ENCODE measurements around the gene THEM5. TPM values are rescaled to one million over a fixed set of nuclear protein-coding genes. Genes with fewer than 3 reads are reported as not detected.

THEM5 gene
- total RNA-seq, 1 donor from 2014 or later = not detected

DNA sequence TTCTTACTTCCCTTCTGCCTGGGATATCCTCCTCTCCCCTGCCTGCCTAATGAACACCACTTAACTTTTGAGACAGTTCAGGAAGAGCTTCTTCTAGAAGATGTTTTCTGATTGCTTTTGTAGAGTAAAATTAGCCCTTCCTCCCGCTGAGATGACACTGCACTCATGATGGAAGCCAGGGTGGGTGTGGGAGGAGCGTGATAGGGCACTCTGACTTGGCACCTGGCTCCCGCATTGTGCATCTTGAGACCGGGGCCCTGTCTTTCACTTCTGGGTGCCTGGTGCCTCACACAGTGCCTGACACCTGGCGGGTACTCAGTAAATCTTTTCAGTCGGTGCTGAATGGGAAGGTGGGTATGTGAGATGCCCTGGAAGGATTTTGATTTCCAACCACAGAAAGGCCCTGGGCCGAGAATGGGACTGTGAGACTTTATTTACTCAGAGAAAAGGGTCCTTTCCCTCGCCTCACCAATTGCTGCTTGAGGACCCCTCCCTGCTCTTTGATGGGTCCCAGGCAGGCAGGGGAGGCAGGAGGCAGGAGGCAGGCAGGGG, 6.8 kb downstream of the THEM5 start:
- ATAC-seq = no peak
- intact Hi-C loops (cut with DNase I) = no loop called here
- DNase-seq (ENCODE audit: missing footprints) = no peak

DNA sequence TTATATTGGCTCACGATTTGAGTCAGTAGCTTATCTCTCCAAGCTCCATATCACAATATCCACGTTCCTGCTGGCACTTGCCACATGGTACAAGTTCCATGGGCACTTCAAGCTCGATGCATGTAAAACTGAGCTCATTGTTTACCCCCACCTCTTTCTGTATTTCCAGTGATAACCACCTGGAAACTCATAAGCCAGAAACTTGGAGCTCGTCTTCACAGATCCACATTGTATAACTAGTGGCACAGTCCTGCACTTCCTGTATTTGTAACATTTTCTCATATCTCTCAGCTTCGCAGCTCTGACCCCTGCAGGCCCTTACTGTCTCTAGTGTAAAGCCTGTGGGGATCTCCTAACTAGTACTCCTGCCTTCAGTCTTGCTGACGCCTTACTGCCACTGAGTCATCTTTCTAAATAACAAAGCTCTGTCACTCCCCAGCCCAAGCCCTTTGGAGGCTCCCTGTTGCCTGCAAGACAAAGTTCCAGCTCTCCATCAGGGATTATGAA, 7.4 kb downstream of the THEM5 start:
- ATAC-seq (no peak), DNase-seq (ENCODE audit: missing footprints) (no peak)
- intact Hi-C loops (cut with DNase I) = no loop called here

GRCh38 chr1:151843398-151843797, 10.1 kb downstream of the THEM5 start:
- no peak for DNase-seq (ENCODE audit: missing footprints)
- intact Hi-C loops (cut with DNase I) = no loop called here
- ATAC-seq = no peak

DNA sequence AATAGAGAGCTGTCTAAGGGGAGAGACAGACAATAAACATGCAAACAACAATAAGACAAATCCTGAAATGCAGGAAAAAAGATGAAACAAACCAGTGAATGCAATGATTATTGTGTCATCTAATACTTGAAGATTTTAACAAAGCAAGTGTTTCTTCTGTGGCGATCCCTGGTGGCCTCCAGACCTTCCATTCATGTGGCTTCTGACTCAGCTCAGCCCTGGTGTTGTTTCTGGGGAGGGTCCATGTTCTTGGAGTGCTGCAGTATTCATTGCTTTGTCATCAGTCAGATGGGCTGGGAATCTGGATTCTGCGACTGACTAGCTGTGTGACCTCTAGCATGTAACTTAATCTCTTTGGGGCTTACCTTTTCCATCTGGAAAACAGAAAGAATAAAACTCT, 12.4 kb downstream of the THEM5 start:
- ATAC-seq (no peak), DNase-seq (ENCODE audit: missing footprints) (no peak)
- intact Hi-C loops (cut with DNase I) = no loop called here

DNA sequence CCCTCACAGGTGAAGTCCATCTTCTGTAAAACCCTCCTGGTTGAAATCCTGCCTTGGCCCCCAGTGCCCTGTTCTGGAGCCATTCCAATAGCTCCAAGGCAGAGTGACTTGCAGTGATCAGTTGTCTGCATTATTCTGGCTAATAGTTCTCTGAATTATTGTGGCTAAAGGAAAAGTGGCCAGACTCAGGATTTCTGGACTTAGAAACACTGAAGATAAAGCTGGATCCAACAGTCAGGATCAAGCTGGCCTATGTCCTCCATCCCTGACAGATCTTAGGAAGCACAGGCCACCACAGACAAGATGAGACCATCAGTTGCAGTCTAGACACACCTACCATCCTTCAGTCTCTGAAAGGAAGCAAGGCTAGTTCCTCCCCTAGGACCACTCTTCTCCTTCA, 13.1 kb downstream of the THEM5 start:
- intact Hi-C loops (cut with DNase I) = no loop called here
- ATAC-seq (no peak), DNase-seq (ENCODE audit: missing footprints) (no peak)

DNA sequence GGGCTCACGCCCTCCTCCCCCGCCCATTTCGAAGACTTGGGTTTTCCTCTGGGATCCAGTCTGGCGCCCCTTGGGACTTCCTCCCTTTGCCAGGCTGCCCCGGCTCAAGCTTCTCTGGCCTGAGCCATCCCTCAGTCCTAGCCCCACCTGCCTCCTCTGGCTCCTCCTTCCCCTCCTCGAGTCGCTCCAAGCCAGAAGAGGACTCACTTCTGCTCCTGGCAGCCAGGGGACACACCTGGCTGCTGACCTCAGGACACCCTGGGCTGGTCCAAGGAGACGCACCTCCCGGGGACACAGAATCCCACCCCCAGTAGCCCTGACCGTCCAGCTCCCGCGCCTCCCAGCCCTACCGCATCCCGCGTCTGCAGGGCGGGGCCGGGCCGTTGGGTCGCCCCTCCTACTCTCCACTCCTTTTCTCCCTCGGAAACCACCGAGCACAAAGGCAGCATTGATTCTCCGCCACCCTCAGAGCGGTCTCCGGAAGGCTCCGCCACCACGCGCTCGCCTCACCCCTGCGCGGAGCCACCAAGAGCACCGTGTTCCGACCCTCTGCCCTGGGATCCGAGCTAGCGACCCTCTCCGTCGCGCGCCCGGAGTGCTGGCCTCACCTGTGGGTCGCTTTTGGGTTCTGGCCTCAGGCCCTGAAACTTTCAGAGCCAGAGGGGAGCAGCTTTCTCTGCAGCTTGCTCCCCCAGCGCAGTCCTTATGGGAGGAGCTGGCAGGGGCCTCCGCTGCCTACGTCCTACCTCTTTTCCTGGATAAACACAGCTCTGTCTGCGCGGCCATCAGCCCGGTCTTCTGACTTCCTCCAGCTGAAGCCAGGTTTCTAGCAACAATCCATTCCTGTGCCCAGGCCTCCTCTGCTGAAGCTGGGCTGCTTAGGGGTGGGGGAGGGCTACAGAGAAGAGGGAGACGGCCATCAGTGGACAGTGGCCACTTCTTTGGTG, 13.8 kb downstream of the THEM5 start, which contains the start of gene C2CD4D:
Gene C2CD4D, minus strand, starts transcription at position 364 of the 947 bp plus-strand sequence. CDS start 831 bp downstream, outside the sequence.
- DNase-seq (ENCODE audit: missing footprints) (no peak), ATAC-seq (peak; percentile 82)
- intact Hi-C loops (cut with DNase I) = loop anchor here (5.0 to 10.0 kb wide), 2 partner anchors 245 to 302 kb away; no protein-coding TSS in a partner anchor

DNA sequence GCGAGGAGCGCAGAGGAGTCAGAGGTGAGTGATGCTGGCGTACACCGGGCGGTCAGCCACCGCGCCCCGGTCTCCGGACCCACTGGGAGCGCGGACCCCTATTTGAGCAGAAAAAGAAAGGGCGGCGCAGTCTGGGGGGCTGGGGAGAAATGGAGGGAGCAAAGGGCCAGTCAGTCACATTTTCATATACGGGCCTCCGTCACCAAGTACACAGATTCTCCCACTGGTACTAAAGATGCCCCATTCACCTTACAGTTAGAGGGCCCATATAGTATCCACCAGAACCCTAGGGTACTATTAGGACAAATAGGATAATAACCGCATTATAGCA, 14.5 kb downstream of the THEM5 start:
- DNase-seq (ENCODE audit: missing footprints) (no peak), ATAC-seq (no peak)
- intact Hi-C loops (cut with DNase I) = loop anchor here (5.0 to 10.0 kb wide), 2 partner anchors 244 to 302 kb away; no protein-coding TSS in a partner anchor

DNA sequence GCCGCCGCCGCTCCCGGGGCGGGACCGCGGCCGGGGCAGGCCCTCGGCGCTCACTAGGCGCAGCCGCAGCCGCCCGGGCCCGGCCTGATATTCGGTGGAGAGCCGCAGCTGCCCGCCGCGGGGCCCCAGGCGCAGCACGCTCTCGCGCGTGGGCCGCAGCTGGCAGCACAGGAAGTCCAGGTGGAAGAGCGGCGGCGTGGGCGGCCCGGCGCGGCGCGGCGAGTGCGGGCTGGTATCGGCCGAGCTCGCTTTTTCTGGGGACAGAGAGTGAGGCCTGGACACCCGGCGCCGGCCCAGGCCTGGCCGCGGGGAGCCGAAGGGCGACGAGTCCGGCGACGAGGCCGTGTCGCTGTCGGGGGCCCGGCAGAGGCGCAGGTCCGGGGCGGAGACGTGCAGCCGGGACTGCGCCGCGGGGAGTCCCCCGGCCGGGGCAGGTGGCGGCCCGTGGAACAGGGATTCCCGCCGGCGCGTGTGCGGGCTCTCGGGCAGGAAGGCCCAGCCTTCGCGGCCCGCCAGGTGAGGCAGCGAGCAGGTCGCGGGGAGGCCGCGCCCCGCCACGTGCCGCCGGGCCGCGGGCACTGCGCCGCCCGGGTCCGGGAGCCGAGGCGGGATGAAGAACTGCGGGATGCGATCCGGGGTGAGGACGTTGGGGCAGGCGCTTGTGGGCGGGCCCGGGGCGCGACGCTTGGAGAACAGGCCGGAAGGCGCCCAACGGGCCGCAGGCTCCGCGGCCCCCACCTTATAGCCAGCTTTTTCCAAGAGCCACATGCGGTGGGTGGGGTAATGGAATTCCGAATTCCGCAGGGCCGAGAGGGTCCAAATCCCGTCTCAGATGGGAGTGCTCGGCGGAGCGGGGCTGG, 15.1 kb downstream of the THEM5 start:
- ATAC-seq (peak; percentile 30), DNase-seq (ENCODE audit: missing footprints) (no peak)
- intact Hi-C loops (cut with DNase I) = loop anchor here (5.0 to 10.0 kb wide), 2 partner anchors 244 to 301 kb away; no protein-coding TSS in a partner anchor

DNA sequence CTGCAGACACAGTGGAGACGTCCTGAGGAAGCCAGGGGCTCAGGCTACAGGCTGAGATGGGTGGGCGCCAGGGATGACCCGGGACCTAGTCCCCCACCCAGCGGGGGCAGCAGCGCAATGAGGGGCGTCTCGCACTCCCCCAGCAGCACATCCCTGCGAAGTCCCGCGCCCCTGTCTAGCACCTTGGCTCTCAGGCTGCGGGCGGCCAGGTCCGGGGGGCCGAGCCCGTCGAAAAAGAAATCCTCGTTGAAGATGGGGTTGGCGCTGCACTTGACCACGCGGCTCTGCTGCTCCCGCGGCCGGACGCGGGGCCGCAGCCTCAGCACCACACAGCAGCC, 15.7 kb downstream of the THEM5 start:
- ATAC-seq (no peak), DNase-seq (ENCODE audit: missing footprints) (no peak)
- intact Hi-C loops (cut with DNase I) = loop anchor here (2.0 to 10.0 kb wide), 3 partner anchors 47 to 301 kb away; partner anchors contain the start of gene TDRKH

GRCh38 chr1:151837197-151837596, 16.3 kb downstream of the THEM5 start:
- ATAC-seq (no peak), DNase-seq (ENCODE audit: missing footprints) (no peak)
- intact Hi-C loops (cut with DNase I) = loop anchor here (2.0 to 10.0 kb wide), 3 partner anchors 46 to 300 kb away; partner anchors contain the start of gene TDRKH

- DNase-seq (ENCODE audit: missing footprints) (no peak), ATAC-seq (no peak)
- intact Hi-C loops (cut with DNase I) = loop anchor here (5.0 to 10.0 kb wide), 2 partner anchors 241 to 298 kb away; no protein-coding TSS in a partner anchor
Observed at GRCh38 chr1:151835596-151835995, 17.9 kb downstream of the THEM5 start.

DNA sequence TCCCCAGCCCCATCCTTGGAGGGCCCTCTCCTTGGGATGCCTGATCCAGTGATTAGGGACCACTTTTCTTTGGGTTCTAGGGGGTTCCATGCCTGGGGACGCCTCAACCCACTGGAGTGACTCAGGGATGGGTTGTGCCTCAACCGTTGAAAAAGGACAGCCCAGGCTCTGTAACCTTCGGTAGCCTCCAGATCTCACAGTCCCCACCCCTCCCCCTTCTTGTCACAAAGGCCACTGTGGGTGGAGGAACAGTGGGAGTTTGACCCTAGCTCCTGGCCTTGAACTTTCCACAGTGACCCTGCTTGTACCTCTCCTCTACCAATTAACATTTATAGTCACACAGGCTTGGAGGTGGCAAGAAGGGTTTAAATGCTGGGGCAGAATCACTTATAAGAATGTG, 19.3 kb downstream of the THEM5 start:
- no peak for DNase-seq (ENCODE audit: missing footprints)
- intact Hi-C loops (cut with DNase I) = loop anchor here (5.0 to 10.0 kb wide), 2 partner anchors 239 to 382 kb away; no protein-coding TSS in a partner anchor
- ATAC-seq = no peak

GRCh38 chr1:151833172-151833900, 20.2 kb downstream of the THEM5 start:
- intact Hi-C loops (cut with DNase I) = loop anchor here (5.0 to 10.0 kb wide), 2 partner anchors 239 to 381 kb away; no protein-coding TSS in a partner anchor
- ATAC-seq = no peak
- DNase-seq (ENCODE audit: missing footprints) = no peak

- ATAC-seq = peak; percentile 77
- intact Hi-C loops (cut with DNase I) = loop anchor here (5.0 to 10.0 kb wide), 2 partner anchors 238 to 380 kb away; no protein-coding TSS in a partner anchor
Observed at GRCh38 chr1:151832318-151832980, 21.1 kb downstream of the THEM5 start.

DNA sequence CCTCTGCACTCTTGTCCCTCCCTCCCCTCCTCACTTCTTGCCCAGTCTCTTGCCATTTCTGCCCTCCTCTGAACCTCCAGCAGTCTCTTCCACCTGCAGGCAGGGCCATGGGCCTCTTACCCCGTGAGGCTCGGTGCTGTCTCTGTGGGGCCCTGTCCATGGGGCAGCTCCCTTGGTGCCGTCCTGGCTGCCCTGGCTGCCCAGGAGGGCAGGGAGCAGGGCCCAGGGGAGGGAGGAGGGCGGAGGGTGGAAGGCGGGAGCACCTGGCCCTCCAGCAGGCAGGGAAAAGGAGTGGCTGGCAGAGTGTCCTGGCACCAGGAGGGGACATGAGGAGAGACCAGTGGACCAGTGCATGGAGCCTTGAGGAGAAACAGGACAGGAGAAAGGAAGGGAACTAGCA, 21.9 kb downstream of the THEM5 start, which contains the start of gene RORC:
Gene RORC, minus strand, starts transcription at position 198 of the 400 bp plus-strand sequence. Its CDS starts 38 bp downstream, at position 160.
- intact Hi-C loops (cut with DNase I) = loop anchor here (5.0 to 10.0 kb wide), 2 partner anchors 237 to 379 kb away; no protein-coding TSS in a partner anchor
- DNase-seq (ENCODE audit: missing footprints) = peak; percentile 77
- peak; percentile 85 for ATAC-seq

More at GRCh38 chr1:151832318-151832980, 21.1 kb downstream of the THEM5 start:
- DNase-seq (ENCODE audit: missing footprints) = peak; percentile 88

DNA sequence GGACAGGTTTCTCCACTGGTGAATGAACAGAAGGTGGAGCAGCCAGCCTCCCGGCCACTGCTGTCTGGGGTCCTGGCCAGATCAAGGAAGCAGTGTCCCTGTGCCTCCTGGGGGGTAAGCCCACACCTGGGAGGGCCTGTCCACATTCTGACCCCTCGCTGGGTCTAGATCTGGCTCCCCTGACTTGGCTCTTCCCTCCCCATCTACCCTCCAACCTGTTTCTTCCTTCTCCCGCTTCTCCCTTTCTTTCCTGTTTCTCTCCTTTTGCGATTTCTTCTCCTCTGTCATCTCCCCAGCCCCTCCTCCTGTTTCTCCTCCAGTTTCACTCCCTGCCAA, 22.3 kb downstream of the THEM5 start:
- intact Hi-C loops (cut with DNase I) = loop anchor here (5.0 to 10.0 kb wide), 2 partner anchors 236 to 379 kb away; no protein-coding TSS in a partner anchor
- DNase-seq (ENCODE audit: missing footprints) (no peak), ATAC-seq (no peak)

- ATAC-seq (no peak), DNase-seq (ENCODE audit: missing footprints) (no peak)
- intact Hi-C loops (cut with DNase I) = loop anchor here (5.0 to 10.0 kb wide), 2 partner anchors 235 to 378 kb away; no protein-coding TSS in a partner anchor
Observed at GRCh38 chr1:151830055-151830454, 23.5 kb downstream of the THEM5 start.

Data from Right ventricle myocardium inferior (tissue), 1 donor.